HuH-7.5 (cell line): ENCODE data around the gene NGF.

Experiments
- DNase-seq: peaks from one replicate; pipeline ENCODE4 v3.0.0; 2011; ENCODE audit warnings: low spot score

NGF gene

GRCh38 chr1:115336741-115337140 is 1.3 kb downstream of the NGF start:
- no peak for DNase-seq

- DNase-seq, result no peak
Measured at GRCh38 chr1:115332813-115333608, 5.0 kb downstream of the NGF start.

- no peak for DNase-seq
Measured at GRCh38 chr1:115331558-115332331, 6.3 kb downstream of the NGF start.

- no peak for DNase-seq
Measured at GRCh38 chr1:115330480-115331013, 7.5 kb downstream of the NGF start.

- DNase-seq, result no peak
Measured at GRCh38 chr1:115329965-115330364, 8.1 kb downstream of the NGF start.

GRCh38 chr1:115327270-115327669 is 10.8 kb downstream of the NGF start:
- no peak for DNase-seq

- no peak for DNase-seq
Measured at GRCh38 chr1:115326419-115326818, 11.6 kb downstream of the NGF start.

- DNase-seq, result no peak
Measured at GRCh38 chr1:115325874-115326273, 12.2 kb downstream of the NGF start.

GRCh38 chr1:115324649-115325420 is 13.2 kb downstream of the NGF start:
- no peak for DNase-seq

- DNase-seq, result no peak
Measured at GRCh38 chr1:115323366-115324004, 14.6 kb downstream of the NGF start.

GRCh38 chr1:115322631-115323030 is 15.4 kb downstream of the NGF start:
- DNase-seq, result no peak

GRCh38 chr1:115320377-115320776 is 17.7 kb downstream of the NGF start:
- DNase-seq, result no peak

GRCh38 chr1:115319706-115320105 is 18.3 kb downstream of the NGF start:
- no peak for DNase-seq

- no peak for DNase-seq
Measured at GRCh38 chr1:115317101-115318012, 20.7 kb downstream of the NGF start.

- DNase-seq, result no peak
Measured at GRCh38 chr1:115314765-115315164, 23.3 kb downstream of the NGF start.

GRCh38 chr1:115314092-115314491 is 24.0 kb downstream of the NGF start:
- no peak for DNase-seq

- DNase-seq, result no peak
Measured at GRCh38 chr1:115313182-115313581, 24.9 kb downstream of the NGF start.

GRCh38 chr1:115312742-115313141 is 25.3 kb downstream of the NGF start:
- no peak for DNase-seq

GRCh38 chr1:115311474-115311989 is 26.5 kb downstream of the NGF start:
- DNase-seq, result no peak
